GM12865 (cell line): Measurements from ENCODE around the gene AP3S1.

Experiments
- DNase-seq: peaks from one replicate; pipeline ENCODE4 v3.0.0; 2010; ENCODE audit warnings: low read depth
- H3K4me3 ChIP-seq: 2 replicates; pipeline ENCODE4 v1.5.1; 2011; ENCODE audit warnings: mild to moderate bottlenecking, low read depth, low read length, control low read depth
- TF ChIP-seq, protein P1 (sequence below): IDR thresholded peaks from 2 replicates; pipeline ENCODE4 v1.5.1; 2011; ENCODE audit warnings: low read length, control low read depth, low read depth, inconsistent platforms; ENCODE audit not compliant: insufficient read depth; ENCODE audit errors: missing control alignments

Gene AP3S1

GRCh38 chr5:115841382-115842088 lies at the start of gene AP3S1, which contains the start of gene ATG12:
Gene AP3S1, plus strand, starts transcription at chr5:115841935. Its CDS starts 103 bp downstream, at chr5:115842038.
Gene ATG12, minus strand, starts transcription at chr5:115841565. Its CDS starts 13 bp downstream, at chr5:115841552.
- H3K4me3 ChIP-seq, result peak within 1 kb of the TSS; percentile 73
- TF ChIP-seq, protein P1, sequence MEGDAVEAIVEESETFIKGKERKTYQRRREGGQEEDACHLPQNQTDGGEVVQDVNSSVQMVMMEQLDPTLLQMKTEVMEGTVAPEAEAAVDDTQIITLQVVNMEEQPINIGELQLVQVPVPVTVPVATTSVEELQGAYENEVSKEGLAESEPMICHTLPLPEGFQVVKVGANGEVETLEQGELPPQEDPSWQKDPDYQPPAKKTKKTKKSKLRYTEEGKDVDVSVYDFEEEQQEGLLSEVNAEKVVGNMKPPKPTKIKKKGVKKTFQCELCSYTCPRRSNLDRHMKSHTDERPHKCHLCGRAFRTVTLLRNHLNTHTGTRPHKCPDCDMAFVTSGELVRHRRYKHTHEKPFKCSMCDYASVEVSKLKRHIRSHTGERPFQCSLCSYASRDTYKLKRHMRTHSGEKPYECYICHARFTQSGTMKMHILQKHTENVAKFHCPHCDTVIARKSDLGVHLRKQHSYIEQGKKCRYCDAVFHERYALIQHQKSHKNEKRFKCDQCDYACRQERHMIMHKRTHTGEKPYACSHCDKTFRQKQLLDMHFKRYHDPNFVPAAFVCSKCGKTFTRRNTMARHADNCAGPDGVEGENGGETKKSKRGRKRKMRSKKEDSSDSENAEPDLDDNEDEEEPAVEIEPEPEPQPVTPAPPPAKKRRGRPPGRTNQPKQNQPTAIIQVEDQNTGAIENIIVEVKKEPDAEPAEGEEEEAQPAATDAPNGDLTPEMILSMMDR, result no peak
- peak; percentile 95 for DNase-seq

GRCh38 chr5:115795700-115796099 lies 46.0 kb upstream of the AP3S1 start:
- H3K4me3 ChIP-seq, result no peak overlapping the region
- no peak for DNase-seq
- TF ChIP-seq, protein P1, result no peak

DNA sequence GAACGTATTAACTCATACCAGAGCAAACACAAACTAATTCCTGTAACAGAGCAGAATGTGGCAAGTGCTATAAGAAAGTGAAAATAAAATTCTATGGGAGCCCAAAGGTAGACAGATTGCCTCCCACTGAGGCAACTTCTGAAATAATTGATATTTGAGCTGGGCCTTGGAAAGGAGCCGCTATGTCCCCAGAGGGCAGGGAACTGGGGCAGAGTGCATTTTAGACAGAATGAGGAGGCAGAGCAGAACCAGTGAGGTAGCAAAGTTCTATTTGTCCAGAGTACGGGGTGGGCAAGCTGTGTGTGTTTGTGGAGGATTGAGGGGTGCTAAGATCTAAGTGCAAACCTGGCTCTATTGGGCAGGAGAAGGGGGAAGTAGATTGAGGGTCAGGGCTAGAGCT lies 45.1 kb upstream of the AP3S1 start:
- TF ChIP-seq, protein P1, result no peak
- no peak for DNase-seq
- H3K4me3 ChIP-seq, result no peak overlapping the region

- TF ChIP-seq, protein P1, result no peak
- H3K4me3 ChIP-seq, result no peak overlapping the region
- DNase-seq, result no peak
Measured at GRCh38 chr5:115798252-115798651, 43.5 kb upstream of the AP3S1 start.

DNA sequence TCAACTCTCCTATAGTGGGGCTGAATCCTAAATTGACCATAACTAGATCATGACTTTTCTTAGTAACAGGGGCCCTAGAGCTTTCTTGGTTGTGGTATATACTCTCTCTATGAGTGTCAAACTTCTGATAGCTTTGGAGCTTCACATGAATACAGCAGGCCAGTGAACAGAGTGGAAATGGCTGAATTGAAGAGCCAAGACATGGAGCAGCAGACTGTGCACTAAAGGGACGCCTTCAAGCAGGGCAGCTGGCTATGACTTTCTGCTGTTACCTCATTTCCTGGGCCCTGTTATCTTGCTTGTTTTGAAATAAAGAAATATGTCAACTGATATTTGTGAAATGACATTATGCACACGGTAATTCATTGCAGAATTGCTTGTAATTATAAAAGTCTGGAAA lies 41.6 kb upstream of the AP3S1 start:
- H3K4me3 ChIP-seq, result no peak overlapping the region
- TF ChIP-seq, protein P1, result no peak
- no peak for DNase-seq

- no peak overlapping the region for H3K4me3 ChIP-seq
- no peak for DNase-seq
- TF ChIP-seq, protein P1, result no peak
Measured at GRCh38 chr5:115801152-115801551, 40.6 kb upstream of the AP3S1 start.

DNA sequence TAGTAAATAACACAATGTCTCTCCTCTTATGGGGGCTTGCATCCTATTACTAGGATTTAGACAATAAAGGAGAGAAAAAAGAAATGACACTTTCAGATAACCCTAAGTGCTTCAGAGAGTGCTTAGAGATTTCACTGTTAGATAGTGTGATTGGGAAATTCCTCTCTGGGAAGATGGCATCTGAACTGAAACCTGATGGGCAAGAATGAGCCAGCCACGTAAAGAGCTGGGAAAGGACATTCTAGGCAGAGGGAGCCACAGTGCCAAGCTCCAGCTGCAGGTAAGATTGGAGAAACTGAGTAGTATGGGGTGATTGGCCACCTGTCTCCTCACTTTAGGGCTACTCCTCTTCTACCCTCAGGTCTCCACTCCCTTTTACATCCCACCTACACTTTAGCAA lies 39.8 kb upstream of the AP3S1 start:
- no peak overlapping the region for H3K4me3 ChIP-seq
- TF ChIP-seq, protein P1, result no peak
- DNase-seq, result no peak
